ENCODE measurements around the gene OBSL1. TPM values are rescaled to one million over a fixed set of nuclear protein-coding genes. Genes with fewer than 3 reads are reported as not detected.

Gene OBSL1
- total and polyA plus RNA-seq, 4 donors: 34.0 to 75.2 (median 64.0) TPM

- Histone ChIP-seq H3K9me3 (ENCODE audit: control insufficient read depth in 4 of 4, insufficient read depth in 3 of 4, low read length in 3 of 4) (no peaks in the 10 kb centered on the region), H3K4me3 (no peak overlapping the region), H3K27ac (ENCODE audit: low read depth in 1 of 2, low read length in 1 of 2) (no peak overlapping the region), H3K36me3 (ENCODE audit: control insufficient read depth in 4 of 4, insufficient read depth in 4 of 4, low read length in 4 of 4) (no peaks in the 10 kb centered on the region), H3K4me1 (ENCODE audit: control insufficient read depth in 5 of 5, insufficient read depth in 5 of 5, low read length in 5 of 5) (peaks cover 0 to 35% (median 9%) of the 10 kb centered on the region in 5 donors), H3K9ac (ENCODE audit: insufficient read depth in 1 of 2, low read length in 2 of 2) (no peak overlapping the region), H3K27me3 (ENCODE audit: control insufficient read depth in 3 of 3, insufficient read depth in 3 of 3, low read length in 2 of 3) (no peaks in the 10 kb centered on the region)
- ATAC-seq (ENCODE audit: insufficient read depth, low FRiP score) (no peak), DNase-seq (no peak)
- TF ChIP-seq, protein P1, sequence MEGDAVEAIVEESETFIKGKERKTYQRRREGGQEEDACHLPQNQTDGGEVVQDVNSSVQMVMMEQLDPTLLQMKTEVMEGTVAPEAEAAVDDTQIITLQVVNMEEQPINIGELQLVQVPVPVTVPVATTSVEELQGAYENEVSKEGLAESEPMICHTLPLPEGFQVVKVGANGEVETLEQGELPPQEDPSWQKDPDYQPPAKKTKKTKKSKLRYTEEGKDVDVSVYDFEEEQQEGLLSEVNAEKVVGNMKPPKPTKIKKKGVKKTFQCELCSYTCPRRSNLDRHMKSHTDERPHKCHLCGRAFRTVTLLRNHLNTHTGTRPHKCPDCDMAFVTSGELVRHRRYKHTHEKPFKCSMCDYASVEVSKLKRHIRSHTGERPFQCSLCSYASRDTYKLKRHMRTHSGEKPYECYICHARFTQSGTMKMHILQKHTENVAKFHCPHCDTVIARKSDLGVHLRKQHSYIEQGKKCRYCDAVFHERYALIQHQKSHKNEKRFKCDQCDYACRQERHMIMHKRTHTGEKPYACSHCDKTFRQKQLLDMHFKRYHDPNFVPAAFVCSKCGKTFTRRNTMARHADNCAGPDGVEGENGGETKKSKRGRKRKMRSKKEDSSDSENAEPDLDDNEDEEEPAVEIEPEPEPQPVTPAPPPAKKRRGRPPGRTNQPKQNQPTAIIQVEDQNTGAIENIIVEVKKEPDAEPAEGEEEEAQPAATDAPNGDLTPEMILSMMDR (IDR thresholded peaks at IDR 0.05; ENCODE audit: control extremely low read depth, extremely low read depth): no peak
- WGBS, 2 donors: 77 to 87% methylated on average over 6 of the region's 6 CpGs
These were observed 4.5 kb upstream of the OBSL1 start for GRCh38 chr2:219575566-219576504.

DNA sequence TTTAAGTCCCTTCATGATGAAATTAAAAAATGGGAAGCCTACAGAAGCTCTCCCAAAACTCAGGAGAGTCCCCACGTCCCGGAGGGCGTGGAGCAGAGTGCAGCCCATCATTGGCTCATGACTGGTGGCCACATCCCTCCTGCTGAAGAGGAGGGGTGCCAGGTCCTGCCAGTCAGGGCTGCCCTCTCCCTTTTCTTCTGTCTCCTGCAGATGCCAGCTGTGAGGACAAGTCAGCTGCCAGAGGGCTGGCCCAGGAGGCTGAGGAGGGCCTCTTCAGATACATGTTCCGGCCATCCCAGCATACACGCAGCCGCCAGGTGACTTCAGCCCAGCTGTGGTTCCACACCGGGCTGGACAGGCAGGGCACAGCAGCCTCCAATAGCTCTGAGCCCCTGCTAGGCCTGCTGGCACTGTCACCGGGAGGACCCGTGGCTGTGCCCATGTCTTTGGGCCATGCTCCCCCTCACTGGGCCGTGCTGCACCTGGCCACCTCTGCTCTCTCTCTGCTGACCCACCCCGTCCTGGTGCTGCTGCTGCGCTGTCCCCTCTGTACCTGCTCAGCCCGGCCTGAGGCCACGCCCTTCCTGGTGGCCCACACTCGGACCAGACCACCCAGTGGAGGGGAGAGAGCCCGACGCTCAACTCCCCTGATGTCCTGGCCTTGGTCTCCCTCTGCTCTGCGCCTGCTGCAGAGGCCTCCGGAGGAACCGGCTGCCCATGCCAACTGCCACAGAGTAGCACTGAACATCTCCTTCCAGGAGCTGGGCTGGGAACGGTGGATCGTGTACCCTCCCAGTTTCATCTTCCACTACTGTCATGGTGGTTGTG, 3.4 kb upstream of the OBSL1 start:
- Histone ChIP-seq H3K9ac (ENCODE audit: insufficient read depth in 1 of 2, low read length in 2 of 2) (no peak overlapping the region), H3K4me1 (ENCODE audit: control insufficient read depth in 5 of 5, insufficient read depth in 5 of 5, low read length in 5 of 5) (peaks cover 0 to 37% (median 13%) of the 10 kb centered on the region in 5 donors), H3K36me3 (ENCODE audit: control insufficient read depth in 4 of 4, insufficient read depth in 4 of 4, low read length in 4 of 4) (peaks cover 0 to 2% (median under 1%) of the 10 kb centered on the region in 4 donors), H3K27ac (ENCODE audit: low read depth in 1 of 2, low read length in 1 of 2) (no peak overlapping the region), H3K27me3 (ENCODE audit: control insufficient read depth in 3 of 3, insufficient read depth in 3 of 3, low read length in 2 of 3) (no peaks in the 10 kb centered on the region), H3K4me3 (no peak overlapping the region), H3K9me3 (ENCODE audit: control insufficient read depth in 4 of 4, insufficient read depth in 3 of 4, low read length in 3 of 4) (no peaks in the 10 kb centered on the region)
- ATAC-seq (ENCODE audit: insufficient read depth, low FRiP score) (no peak), DNase-seq (no peak)
- TF ChIP-seq, protein P1 (IDR thresholded peaks at IDR 0.05; ENCODE audit: control extremely low read depth, extremely low read depth): no peak
- 82 to 86% methylated on average over 22 of the region's 22 CpGs for WGBS, 2 donors

GRCh38 chr2:219573166-219573565, 1.8 kb upstream of the OBSL1 start:
- WGBS, 2 donors: 84 to 90% methylated on average over 5 of the region's 5 CpGs
- no peak overlapping the region for H3K4me3 ChIP-seq
- H3K4me1 ChIP-seq (ENCODE audit: control insufficient read depth in 5 of 5, insufficient read depth in 5 of 5, low read length in 5 of 5): peaks cover 0 to 34% (median 11%) of the 10 kb centered on the region in 5 donors
- no peaks in the 10 kb centered on the region for H3K27me3 ChIP-seq (ENCODE audit: control insufficient read depth in 3 of 3, insufficient read depth in 3 of 3, low read length in 2 of 3)
- TF ChIP-seq, protein P1 (IDR thresholded peaks at IDR 0.05; ENCODE audit: control extremely low read depth, extremely low read depth): no peak
- H3K27ac ChIP-seq (ENCODE audit: low read depth in 1 of 2, low read length in 1 of 2): no peak overlapping the region
- H3K9ac ChIP-seq (ENCODE audit: insufficient read depth in 1 of 2, low read length in 2 of 2): no peak overlapping the region
- DNase-seq (no peak), ATAC-seq (ENCODE audit: insufficient read depth, low FRiP score) (no peak)
- peaks cover 0 to 10% (median 3%) of the 10 kb centered on the region in 4 donors for H3K36me3 ChIP-seq (ENCODE audit: control insufficient read depth in 4 of 4, insufficient read depth in 4 of 4, low read length in 4 of 4)
- H3K9me3 ChIP-seq (ENCODE audit: control insufficient read depth in 4 of 4, insufficient read depth in 3 of 4, low read length in 3 of 4): no peaks in the 10 kb centered on the region

Measured in lung (tissue), 12 donors.